ENCODE data around the gene RNU1-3. TPM values are rescaled to one million over a fixed set of nuclear protein-coding genes. Genes with fewer than 3 reads are reported as not detected.
A peak's percentile ranks its signal among the peaks of the same experiment; 100 is the strongest.
"Not testable (repeated sequence)": the region's sequence is repeated elsewhere in the genome, so short reads cannot be mapped to it uniquely, and the experiment has no call there.

The RNU1-3 gene
- total and polyA plus RNA-seq, 2 of the 13 experiments (the other 11 are each of a cell fraction or from before 2014, with no cell fraction given) = under 0.01 to 11,018 TPM

- peak; percentile 75 for TF ChIP-seq THAP9 (CRISPR knock-in tag; IDR thresholded peaks at IDR 0.05; ENCODE audit: borderline replicate concordance)
- TF ChIP-seq ZNF749 (CRISPR knock-in tag; IDR thresholded peaks at IDR 0.05; ENCODE audit: borderline replicate concordance) = peak; percentile 45; the same call in 1 of the 2 replicates
Measured at GRCh38 chr1:16645271-16646060, 21.3 kb downstream of the RNU1-3 start (continued).

DNA sequence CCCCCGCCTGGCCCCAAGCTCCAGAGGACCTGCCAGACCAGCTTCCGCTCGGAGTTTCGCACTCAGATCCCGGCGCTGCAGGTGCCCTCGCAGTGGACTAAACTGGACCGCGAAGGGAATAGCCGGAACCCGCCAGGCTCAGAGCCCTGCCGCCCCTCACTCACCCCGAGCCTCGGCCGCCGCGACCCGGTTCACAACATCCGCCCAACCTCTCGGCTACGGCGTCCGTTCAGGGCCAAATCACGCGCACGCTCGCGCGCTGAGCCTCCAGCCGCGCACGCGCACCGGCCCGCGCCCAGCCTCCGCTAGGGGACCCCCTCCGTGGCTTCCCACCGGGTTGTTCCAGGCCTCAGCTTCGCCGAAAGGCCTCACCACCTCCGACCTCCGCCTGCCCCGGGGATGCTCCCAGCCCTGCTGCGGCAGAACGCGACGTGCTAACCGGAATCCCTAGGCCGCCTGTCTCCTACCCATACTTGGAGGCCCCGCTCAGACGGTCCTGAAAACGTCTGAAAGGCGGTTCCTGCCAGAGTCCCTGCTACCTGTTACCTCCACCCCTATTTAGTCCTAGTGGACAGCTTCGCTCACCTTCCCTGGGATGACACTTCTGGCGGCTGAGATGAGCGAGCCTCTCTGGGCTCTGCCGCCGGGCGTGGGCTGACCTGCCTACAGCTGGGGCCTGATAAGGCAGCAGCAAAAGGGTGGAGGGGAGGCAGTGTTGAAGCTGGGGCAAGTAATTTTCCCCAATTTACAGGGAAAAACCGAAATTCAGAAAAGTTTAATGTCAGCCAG lies 22.1 kb downstream of the RNU1-3 start:
- ATAC-seq = peak; percentile 78
- under 1% methylated on average over 61 of the region's 61 CpGs for WGBS (ENCODE audit: low lambda C conversion rate)
- TF ChIP-seq, protein P1, sequence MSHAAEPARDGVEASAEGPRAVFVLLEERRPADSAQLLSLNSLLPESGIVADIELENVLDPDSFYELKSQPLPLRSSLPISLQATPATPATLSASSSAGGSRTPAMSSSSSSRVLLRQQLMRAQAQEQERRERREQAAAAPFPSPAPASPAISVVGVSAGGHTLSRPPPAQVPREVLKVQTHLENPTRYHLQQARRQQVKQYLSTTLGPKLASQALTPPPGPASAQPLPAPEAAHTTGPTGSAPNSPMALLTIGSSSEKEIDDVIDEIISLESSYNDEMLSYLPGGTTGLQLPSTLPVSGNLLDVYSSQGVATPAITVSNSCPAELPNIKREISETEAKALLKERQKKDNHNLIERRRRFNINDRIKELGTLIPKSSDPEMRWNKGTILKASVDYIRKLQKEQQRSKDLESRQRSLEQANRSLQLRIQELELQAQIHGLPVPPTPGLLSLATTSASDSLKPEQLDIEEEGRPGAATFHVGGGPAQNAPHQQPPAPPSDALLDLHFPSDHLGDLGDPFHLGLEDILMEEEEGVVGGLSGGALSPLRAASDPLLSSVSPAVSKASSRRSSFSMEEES (CRISPR knock-in tag; IDR thresholded peaks at IDR 0.05) = peak; percentile 97
- TF ChIP-seq FOXK1 (CRISPR knock-in tag; IDR thresholded peaks at IDR 0.05; ENCODE audit: borderline replicate concordance, low read depth) (peak; percentile 100), REPIN1 (CRISPR knock-in tag; IDR thresholded peaks at IDR 0.05; ENCODE audit: borderline replicate concordance, low read depth) (peak; percentile 98), ZFYVE20 (CRISPR knock-in tag; IDR thresholded peaks at IDR 0.05; ENCODE audit: borderline replicate concordance, low read depth) (peak; percentile 85; the same call in 1 of the 2 replicates), ARID5B (CRISPR knock-in tag; IDR thresholded peaks at IDR 0.05) (peak; percentile 94), TAF1 (CRISPR knock-in tag; IDR thresholded peaks at IDR 0.05) (peak; percentile 86), ZNF891 (CRISPR knock-in tag; IDR thresholded peaks at IDR 0.05) (peak; percentile 85), ESRRA (CRISPR knock-in tag; IDR thresholded peaks at IDR 0.05; ENCODE audit: low read depth) (peak; percentile 94)

More for the DNA sequence above, 22.1 kb downstream of the RNU1-3 start:
- Histone ChIP-seq H3K4me3 (replicated peaks in 1 of 3; ENCODE audit: insufficient read depth in 1 of 3, low read depth in 2 of 3, low read length in 3 of 3) (peak overlapping the region; percentile 85 to 96 (median 90)), H4K20me1 (ENCODE audit: insufficient read depth, low read length) (peaks cover 29% of the 10 kb centered on the region), H3K9ac (ENCODE audit: insufficient read depth, low read depth, low read length) (peak overlapping the region; percentile 99), H3K36me3 (replicated peaks in 1 of 2; ENCODE audit: control insufficient read depth in 1 of 2, insufficient read depth in 2 of 2, low read length in 2 of 2) (peaks cover 5 to 19% of the 10 kb centered on the region in 2 experiments; a peak in 4 of 5 replicates), H3K79me2 (ENCODE audit: insufficient read depth, low read length) (peaks cover 65% of the 10 kb centered on the region), H3K27ac (ENCODE audit: extremely low read length, insufficient read depth, low read length) (peak overlapping the region; percentile 96), H3K4me1 (ENCODE audit: insufficient read depth, low read length) (peaks cover 53% of the 10 kb centered on the region), H3K4me2 (ENCODE audit: low read depth, low read length) (peak overlapping the region; percentile 96)
- intact Hi-C loops (cut with micrococcal nuclease; ENCODE audit: unreplicated experiment); H2AFZ ChIP-seq (ENCODE audit: low read length); H3K27me3 ChIP-seq (ENCODE audit: control insufficient read depth in 1 of 2, insufficient read depth in 2 of 2, low read length in 2 of 2); H3K9me3 ChIP-seq (ENCODE audit: low read length); in situ Hi-C loops (cut with HindIII; ENCODE audit: extremely low pct_ligation_motif_present, low pct_unique_long_range_greater_than_20kb); CTCF ChIA-PET (ENCODE audit: low intra/inter-chr PET ratio, low total read pairs): not testable (repeated sequence)
- peak; percentile 76 for FAIRE-seq
- DNase-seq (ENCODE audit: low spot score) = peak; percentile 96
- POLR2A ChIA-PET = interaction anchor here (0.8 to 2.4 kb wide), 11 partner anchors 9 to 797 kb away, joined by 3 to 17 read pairs (median 5); partner anchors contain the start of genes NBPF1, RNU1-1 and SPEN
- BruUV-seq (replicated peaks) = TSS peak; percentile 73

Measured in HepG2 (cell line).